Measurements from ENCODE around the gene ARMC6.
"Not testable (repeated sequence)": the region's sequence is repeated elsewhere in the genome, so short reads cannot be mapped to it uniquely, and the experiment has no call there.

ARMC6 gene

GRCh38 chr19:19010551-19010950 is 22.9 kb upstream of the ARMC6 start:
- no peak for DNase-seq (ENCODE audit: extremely low read depth, low read depth)
- H3K4me3 ChIP-seq (replicated peaks; ENCODE audit: low read depth, low read length): no peak overlapping the region
- TF ChIP-seq, protein P1, sequence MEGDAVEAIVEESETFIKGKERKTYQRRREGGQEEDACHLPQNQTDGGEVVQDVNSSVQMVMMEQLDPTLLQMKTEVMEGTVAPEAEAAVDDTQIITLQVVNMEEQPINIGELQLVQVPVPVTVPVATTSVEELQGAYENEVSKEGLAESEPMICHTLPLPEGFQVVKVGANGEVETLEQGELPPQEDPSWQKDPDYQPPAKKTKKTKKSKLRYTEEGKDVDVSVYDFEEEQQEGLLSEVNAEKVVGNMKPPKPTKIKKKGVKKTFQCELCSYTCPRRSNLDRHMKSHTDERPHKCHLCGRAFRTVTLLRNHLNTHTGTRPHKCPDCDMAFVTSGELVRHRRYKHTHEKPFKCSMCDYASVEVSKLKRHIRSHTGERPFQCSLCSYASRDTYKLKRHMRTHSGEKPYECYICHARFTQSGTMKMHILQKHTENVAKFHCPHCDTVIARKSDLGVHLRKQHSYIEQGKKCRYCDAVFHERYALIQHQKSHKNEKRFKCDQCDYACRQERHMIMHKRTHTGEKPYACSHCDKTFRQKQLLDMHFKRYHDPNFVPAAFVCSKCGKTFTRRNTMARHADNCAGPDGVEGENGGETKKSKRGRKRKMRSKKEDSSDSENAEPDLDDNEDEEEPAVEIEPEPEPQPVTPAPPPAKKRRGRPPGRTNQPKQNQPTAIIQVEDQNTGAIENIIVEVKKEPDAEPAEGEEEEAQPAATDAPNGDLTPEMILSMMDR (IDR thresholded peaks at IDR 0.05; ENCODE audit: low read depth, low read length, missing control alignments): no peak

GRCh38 chr19:19021115-19021514 is 12.3 kb upstream of the ARMC6 start:
- no peak for DNase-seq (ENCODE audit: extremely low read depth, low read depth)
- no peak overlapping the region for H3K4me3 ChIP-seq (replicated peaks; ENCODE audit: low read depth, low read length)
- TF ChIP-seq, protein P1 (IDR thresholded peaks at IDR 0.05; ENCODE audit: low read depth, low read length, missing control alignments): no peak

- TF ChIP-seq, protein P1 (IDR thresholded peaks at IDR 0.05; ENCODE audit: low read depth, low read length, missing control alignments): no peak
- DNase-seq (ENCODE audit: extremely low read depth, low read depth): no peak
These were observed 10.9 kb upstream of the ARMC6 start for GRCh38 chr19:19022380-19022961.

GRCh38 chr19:19023376-19023775 is 10.0 kb upstream of the ARMC6 start:
- DNase-seq (ENCODE audit: extremely low read depth, low read depth); H3K4me3 ChIP-seq (replicated peaks; ENCODE audit: low read depth, low read length): not testable (repeated sequence)

More at GRCh38 chr19:19022380-19022961, 10.9 kb upstream of the ARMC6 start:
- no peak overlapping the region for H3K4me3 ChIP-seq (replicated peaks; ENCODE audit: low read depth, low read length)

DNA sequence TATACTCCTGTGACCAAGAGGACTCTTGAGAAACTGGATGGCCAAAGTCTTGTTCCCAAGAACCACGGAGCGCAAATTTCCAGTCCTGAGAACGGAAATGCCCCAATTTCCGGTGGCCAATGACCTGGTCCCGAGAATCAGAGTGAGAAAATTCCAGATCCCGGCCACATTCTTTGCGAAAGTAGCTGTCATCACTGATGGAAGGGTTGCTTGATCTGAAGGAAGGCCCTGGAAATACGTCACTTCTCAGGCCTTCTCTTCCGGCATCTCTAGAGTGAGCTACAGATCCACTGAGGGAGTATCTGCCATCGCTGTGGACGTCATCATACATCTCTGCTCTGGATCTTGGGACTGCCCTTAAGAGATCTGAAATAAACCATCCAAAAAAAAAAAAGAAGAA is 7.5 kb upstream of the ARMC6 start:
- TF ChIP-seq, protein P1 (IDR thresholded peaks at IDR 0.05; ENCODE audit: low read depth, low read length, missing control alignments): no peak
- H3K4me3 ChIP-seq (replicated peaks; ENCODE audit: low read depth, low read length): no peak overlapping the region

GRCh38 chr19:19026299-19026971 is 7.0 kb upstream of the ARMC6 start:
- no peak for DNase-seq (ENCODE audit: extremely low read depth, low read depth)
- TF ChIP-seq, protein P1 (IDR thresholded peaks at IDR 0.05; ENCODE audit: low read depth, low read length, missing control alignments): peak; percentile 12
- no peak overlapping the region for H3K4me3 ChIP-seq (replicated peaks; ENCODE audit: low read depth, low read length)

More for the DNA sequence above, 7.5 kb upstream of the ARMC6 start:
- no peak for DNase-seq (ENCODE audit: extremely low read depth, low read depth)

GRCh38 chr19:19027228-19027627 is 6.2 kb upstream of the ARMC6 start:
- TF ChIP-seq, protein P1 (IDR thresholded peaks at IDR 0.05; ENCODE audit: low read depth, low read length, missing control alignments): no peak
- no peak for DNase-seq (ENCODE audit: extremely low read depth, low read depth)
- no peak overlapping the region for H3K4me3 ChIP-seq (replicated peaks; ENCODE audit: low read depth, low read length)
